Stimulated activated CD8-positive, alpha-beta memory T cell treated with anti-CD3 and anti-CD28 coated beads, Interleukin-4, amount 100 ng/mL, for 4 hours (primary cell): Measurements from ENCODE around the gene ITPRIP.

Experiments
- DNase-seq, 2 donors: peaks; one replicate each; pipeline ENCODE4 v3.0.0-alpha.2; 2020; ENCODE audit warnings: low read depth in 2 of 2, low spot score in 1 of 2

ITPRIP gene

GRCh38 chr10:104337985-104338735, at the start of gene ITPRIP:
ITPRIP (minus strand) TSS chr10:104338465; CDS start chr10:104316051, 22,414 bp downstream.
- DNase-seq: peak; percentile 45 to 62

GRCh38 chr10:104387130-104387888, 49.0 kb upstream of the ITPRIP start:
- DNase-seq: no peak

GRCh38 chr10:104380336-104380735, 42.1 kb upstream of the ITPRIP start:
- no peak for DNase-seq

- no peak for DNase-seq
These were observed 38.6 kb upstream of the ITPRIP start for GRCh38 chr10:104376784-104377300.

GRCh38 chr10:104374591-104374990, 36.3 kb upstream of the ITPRIP start:
- no peak for DNase-seq

GRCh38 chr10:104371753-104372152, 33.5 kb upstream of the ITPRIP start:
- DNase-seq: no peak

- no peak for DNase-seq
These were observed 30.1 kb upstream of the ITPRIP start for GRCh38 chr10:104368381-104368780.

- DNase-seq: no peak
These were observed 29.6 kb upstream of the ITPRIP start for GRCh38 chr10:104367904-104368303.

- no peak for DNase-seq
These were observed 21.5 kb upstream of the ITPRIP start for GRCh38 chr10:104359811-104360210.

GRCh38 chr10:104353325-104354048, 15.2 kb upstream of the ITPRIP start, which contains the start of gene CFAP58:
CFAP58 (plus strand) TSS chr10:104353833; CDS start chr10:104353898, 65 bp downstream.
- DNase-seq: peak; percentile 76 to 80

GRCh38 chr10:104351919-104352318, 13.7 kb upstream of the ITPRIP start:
- DNase-seq: no peak

GRCh38 chr10:104351061-104351702, 12.9 kb upstream of the ITPRIP start:
- DNase-seq: no peak

GRCh38 chr10:104350127-104350635, 11.9 kb upstream of the ITPRIP start:
- DNase-seq: no peak

- no peak for DNase-seq
These were observed 11.4 kb upstream of the ITPRIP start for GRCh38 chr10:104349623-104350126.

GRCh38 chr10:104348601-104349000, 10.3 kb upstream of the ITPRIP start:
- no peak for DNase-seq

- no peak for DNase-seq
These were observed 9.2 kb upstream of the ITPRIP start for GRCh38 chr10:104347295-104348045.

- DNase-seq: no peak
These were observed 7.7 kb upstream of the ITPRIP start for GRCh38 chr10:104345941-104346340.

GRCh38 chr10:104345515-104345914, 7.2 kb upstream of the ITPRIP start:
- DNase-seq: no peak

- DNase-seq: no peak
These were observed 6.0 kb upstream of the ITPRIP start for GRCh38 chr10:104344219-104344618.

GRCh38 chr10:104342941-104343411, 4.7 kb upstream of the ITPRIP start:
- no peak for DNase-seq
